ENCODE data around the gene PUSL1.
A peak's percentile ranks its signal among the peaks of the same experiment; 100 is the strongest.

Gene PUSL1

DNA sequence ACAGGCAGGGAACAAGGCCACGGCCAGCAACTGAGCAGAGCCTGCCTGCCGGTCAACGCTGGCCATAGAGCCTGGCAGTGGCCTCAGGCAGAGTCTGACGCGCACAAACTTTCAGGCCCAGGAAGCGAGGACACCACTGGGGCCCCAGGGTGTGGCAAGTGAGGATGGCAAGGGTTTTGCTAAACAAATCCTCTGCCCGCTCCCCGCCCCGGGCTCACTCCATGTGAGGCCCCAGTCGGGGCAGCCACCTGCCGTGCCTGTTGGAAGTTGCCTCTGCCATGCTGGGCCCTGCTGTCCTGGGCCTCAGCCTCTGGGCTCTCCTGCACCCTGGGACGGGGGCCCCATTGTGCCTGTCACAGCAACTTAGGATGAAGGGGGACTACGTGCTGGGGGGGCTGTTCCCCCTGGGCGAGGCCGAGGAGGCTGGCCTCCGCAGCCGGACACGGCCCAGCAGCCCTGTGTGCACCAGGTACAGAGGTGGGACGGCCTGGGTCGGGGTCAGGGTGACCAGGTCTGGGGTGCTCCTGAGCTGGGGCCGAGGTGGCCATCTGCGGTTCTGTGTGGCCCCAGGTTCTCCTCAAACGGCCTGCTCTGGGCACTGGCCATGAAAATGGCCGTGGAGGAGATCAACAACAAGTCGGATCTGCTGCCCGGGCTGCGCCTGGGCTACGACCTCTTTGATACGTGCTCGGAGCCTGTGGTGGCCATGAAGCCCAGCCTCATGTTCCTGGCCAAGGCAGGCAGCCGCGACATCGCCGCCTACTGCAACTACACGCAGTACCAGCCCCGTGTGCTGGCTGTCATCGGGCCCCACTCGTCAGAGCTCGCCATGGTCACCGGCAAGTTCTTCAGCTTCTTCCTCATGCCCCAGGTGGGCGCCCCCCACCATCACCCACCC is 22.9 kb downstream of the PUSL1 start, which contains the start of gene TAS1R3:
Gene TAS1R3, plus strand, starts transcription at position 213 of the 898 bp plus-strand sequence. Its CDS starts 66 bp downstream, at position 279.
- TF ChIP-seq, protein P1, sequence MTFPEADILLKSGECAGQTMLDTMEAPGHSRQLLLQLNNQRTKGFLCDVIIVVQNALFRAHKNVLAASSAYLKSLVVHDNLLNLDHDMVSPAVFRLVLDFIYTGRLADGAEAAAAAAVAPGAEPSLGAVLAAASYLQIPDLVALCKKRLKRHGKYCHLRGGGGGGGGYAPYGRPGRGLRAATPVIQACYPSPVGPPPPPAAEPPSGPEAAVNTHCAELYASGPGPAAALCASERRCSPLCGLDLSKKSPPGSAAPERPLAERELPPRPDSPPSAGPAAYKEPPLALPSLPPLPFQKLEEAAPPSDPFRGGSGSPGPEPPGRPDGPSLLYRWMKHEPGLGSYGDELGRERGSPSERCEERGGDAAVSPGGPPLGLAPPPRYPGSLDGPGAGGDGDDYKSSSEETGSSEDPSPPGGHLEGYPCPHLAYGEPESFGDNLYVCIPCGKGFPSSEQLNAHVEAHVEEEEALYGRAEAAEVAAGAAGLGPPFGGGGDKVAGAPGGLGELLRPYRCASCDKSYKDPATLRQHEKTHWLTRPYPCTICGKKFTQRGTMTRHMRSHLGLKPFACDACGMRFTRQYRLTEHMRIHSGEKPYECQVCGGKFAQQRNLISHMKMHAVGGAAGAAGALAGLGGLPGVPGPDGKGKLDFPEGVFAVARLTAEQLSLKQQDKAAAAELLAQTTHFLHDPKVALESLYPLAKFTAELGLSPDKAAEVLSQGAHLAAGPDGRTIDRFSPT (tag by site-specific recombination; IDR thresholded peaks at IDR 0.05): no peak
- TF ChIP-seq ZNF585B (tag by site-specific recombination; IDR thresholded peaks at IDR 0.05): no peak
- TF ChIP-seq ZBTB21 (tag by site-specific recombination; IDR thresholded peaks at IDR 0.05): no peak
- TF ChIP-seq ZNF529 (tag by site-specific recombination; IDR thresholded peaks at IDR 0.05; ENCODE audit: insufficient replicate concordance): no peak
- TF ChIP-seq OVOL3 (tag by site-specific recombination; IDR thresholded peaks at IDR 0.05): no peak
- 0 out of 2 replicates have a peak, but pooled peaks have one; percentile 15 for TF ChIP-seq PATZ1 (tag by site-specific recombination; IDR thresholded peaks at IDR 0.05)
- TF ChIP-seq, protein P2, sequence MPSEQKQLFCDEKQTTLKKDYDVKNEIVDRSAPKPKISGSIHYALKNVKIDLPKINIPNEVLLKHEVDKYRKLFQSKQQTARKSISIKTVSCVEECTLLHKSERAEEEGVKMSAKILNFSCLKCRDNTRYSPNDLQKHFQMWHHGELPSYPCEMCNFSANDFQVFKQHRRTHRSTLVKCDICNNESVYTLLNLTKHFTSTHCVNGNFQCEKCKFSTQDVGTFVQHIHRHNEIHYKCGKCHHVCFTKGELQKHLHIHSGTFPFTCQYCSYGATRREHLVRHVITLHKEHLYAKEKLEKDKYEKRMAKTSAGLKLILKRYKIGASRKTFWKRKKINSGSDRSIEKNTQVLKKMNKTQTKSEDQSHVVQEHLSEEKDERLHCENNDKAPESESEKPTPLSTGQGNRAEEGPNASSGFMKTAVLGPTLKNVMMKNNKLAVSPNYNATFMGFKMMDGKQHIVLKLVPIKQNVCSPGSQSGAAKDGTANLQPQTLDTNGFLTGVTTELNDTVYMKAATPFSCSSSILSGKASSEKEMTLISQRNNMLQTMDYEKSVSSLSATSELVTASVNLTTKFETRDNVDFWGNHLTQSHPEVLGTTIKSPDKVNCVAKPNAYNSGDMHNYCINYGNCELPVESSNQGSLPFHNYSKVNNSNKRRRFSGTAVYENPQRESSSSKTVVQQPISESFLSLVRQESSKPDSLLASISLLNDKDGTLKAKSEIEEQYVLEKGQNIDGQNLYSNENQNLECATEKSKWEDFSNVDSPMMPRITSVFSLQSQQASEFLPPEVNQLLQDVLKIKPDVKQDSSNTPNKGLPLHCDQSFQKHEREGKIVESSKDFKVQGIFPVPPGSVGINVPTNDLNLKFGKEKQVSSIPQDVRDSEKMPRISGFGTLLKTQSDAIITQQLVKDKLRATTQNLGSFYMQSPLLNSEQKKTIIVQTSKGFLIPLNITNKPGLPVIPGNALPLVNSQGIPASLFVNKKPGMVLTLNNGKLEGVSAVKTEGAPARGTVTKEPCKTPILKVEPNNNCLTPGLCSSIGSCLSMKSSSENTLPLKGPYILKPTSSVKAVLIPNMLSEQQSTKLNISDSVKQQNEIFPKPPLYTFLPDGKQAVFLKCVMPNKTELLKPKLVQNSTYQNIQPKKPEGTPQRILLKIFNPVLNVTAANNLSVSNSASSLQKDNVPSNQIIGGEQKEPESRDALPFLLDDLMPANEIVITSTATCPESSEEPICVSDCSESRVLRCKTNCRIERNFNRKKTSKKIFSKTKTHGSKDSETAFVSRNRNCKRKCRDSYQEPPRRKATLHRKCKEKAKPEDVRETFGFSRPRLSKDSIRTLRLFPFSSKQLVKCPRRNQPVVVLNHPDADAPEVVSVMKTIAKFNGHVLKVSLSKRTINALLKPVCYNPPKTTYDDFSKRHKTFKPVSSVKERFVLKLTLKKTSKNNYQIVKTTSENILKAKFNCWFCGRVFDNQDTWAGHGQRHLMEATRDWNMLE (tag by site-specific recombination; conservative IDR thresholded peaks at IDR 0.05; ENCODE audit: low read depth): no peak
- TF ChIP-seq ZSCAN30 (tag by site-specific recombination; IDR thresholded peaks at IDR 0.05): no peak
- peak; percentile 67 for TF ChIP-seq ZNF335 (tag by site-specific recombination; conservative IDR thresholded peaks at IDR 0.05)
- no peak for TF ChIP-seq ZNF274 (IDR thresholded peaks at IDR 0.05; ENCODE audit: low read length)
- TF ChIP-seq ZNF274 (tag by site-specific recombination; IDR thresholded peaks at IDR 0.05; ENCODE audit: borderline replicate concordance): no peak
- no peak for TF ChIP-seq ZNF175 (tag by site-specific recombination; IDR thresholded peaks at IDR 0.05)
- peak; percentile 54 for TF ChIP-seq ZBTB20 (tag by site-specific recombination; IDR thresholded peaks at IDR 0.05)
- no peak for TF ChIP-seq ZNF324 (tag by site-specific recombination; IDR thresholded peaks at IDR 0.05)
- TF ChIP-seq ZNF704 (tag by site-specific recombination; IDR thresholded peaks at IDR 0.05): no peak
- TF ChIP-seq ZNF768 (tag by site-specific recombination; IDR thresholded peaks at IDR 0.05): no peak
- no peak for TF ChIP-seq ZNF610 (tag by site-specific recombination; IDR thresholded peaks at IDR 0.05; ENCODE audit: borderline replicate concordance)
- no peak for TF ChIP-seq ZNF707 (tag by site-specific recombination; IDR thresholded peaks at IDR 0.05)
- TF ChIP-seq ZNF791 (tag by site-specific recombination; IDR thresholded peaks at IDR 0.05): no peak
- TF ChIP-seq ZIC2 (tag by site-specific recombination; IDR thresholded peaks at IDR 0.05): peak; percentile 93
- Histone ChIP-seq H3K27ac (ENCODE audit: extremely low read depth, low read depth, low read length) (no peak within 1 kb of the TSS), H3K36me3 (ENCODE audit: control insufficient read depth in 2 of 2, insufficient read depth in 1 of 2, low read length in 2 of 2) (peaks cover 0 to 46% of the 10 kb centered on the region in 2 experiments; a peak in 1 of 3 replicates), H3K4me3 (ENCODE audit: low read depth, low read length) (no peak within 1 kb of the TSS), H3K4me1 (ENCODE audit: control insufficient read depth, insufficient read depth, low read length) (no peaks in the 10 kb centered on the region), H3K9me3 (ENCODE audit: control insufficient read depth, insufficient read depth, low read depth, low read length) (no peaks in the 10 kb centered on the region)
- CTCF ChIA-PET: no interaction called here
- POLR2A ChIA-PET: interaction anchor here (1.3 kb wide), 1 partner anchor 22 kb away, joined by 3 read pairs; no protein-coding TSS in a partner anchor

Data from HEK293 (cell line).